Skin epidermis (tissue), 12 donors: ENCODE data around the gene NLGN4X.

Source experiments
- H3K27ac ChIP-seq, 21 experiments: fragments of 200-600 bp; sonication (generic) in 11 of 21; one replicate each; pipeline ENCODE4 v1.5.0; 2020; ENCODE audit warnings: mild to moderate bottlenecking in 3 of 21, inconsistent platforms in 2 of 21, moderate library complexity in 2 of 21
- H3K4me3 ChIP-seq, 7 experiments: fragments of 200-600 bp; sonication (generic) in 2 of 7; one replicate each; pipeline ENCODE4 v1.5.0; 2020; ENCODE audit warnings: inconsistent platforms in 2 of 7, mild to moderate bottlenecking in 2 of 7, moderate library complexity in 1 of 7

The NLGN4X gene

DNA sequence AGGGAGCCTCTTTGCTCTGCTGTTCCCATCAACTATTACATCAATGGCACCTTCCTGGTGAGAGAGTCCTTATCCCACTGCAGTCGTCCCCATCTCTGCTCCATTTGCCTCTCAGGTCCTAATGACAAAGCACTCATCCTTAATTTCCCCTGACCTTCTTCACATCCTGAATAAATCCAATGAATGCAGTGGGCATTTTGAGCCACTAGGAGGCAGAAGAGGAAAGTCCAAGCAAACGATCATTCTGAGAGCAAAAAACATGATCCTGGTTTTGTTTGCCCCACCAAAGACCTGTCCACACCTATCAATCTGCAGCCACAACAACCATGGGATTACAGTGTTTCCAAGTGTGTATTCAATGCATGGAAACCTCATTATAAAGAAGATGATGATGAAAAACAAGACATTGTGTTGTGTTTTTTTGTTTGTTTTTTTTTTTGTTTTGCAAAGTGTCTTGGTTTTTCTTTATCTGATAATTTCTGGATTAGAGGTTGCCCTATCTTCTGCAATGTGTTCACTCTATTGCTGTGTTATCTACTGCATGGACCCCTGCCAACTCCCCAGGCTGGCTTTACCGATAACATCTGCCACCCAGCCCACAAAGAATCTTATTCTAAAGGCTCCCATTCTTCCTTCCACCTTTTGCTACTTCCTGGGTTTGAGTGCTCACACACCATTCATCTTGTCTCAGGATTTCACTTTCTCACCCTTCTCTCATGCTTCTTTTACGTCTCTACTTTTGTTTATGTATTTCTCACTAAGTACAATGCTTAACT lies 207.2 kb downstream of the NLGN4X start:
- Histone ChIP-seq H3K4me3 (no peak overlapping the region), H3K27ac (no peak overlapping the region)

DNA sequence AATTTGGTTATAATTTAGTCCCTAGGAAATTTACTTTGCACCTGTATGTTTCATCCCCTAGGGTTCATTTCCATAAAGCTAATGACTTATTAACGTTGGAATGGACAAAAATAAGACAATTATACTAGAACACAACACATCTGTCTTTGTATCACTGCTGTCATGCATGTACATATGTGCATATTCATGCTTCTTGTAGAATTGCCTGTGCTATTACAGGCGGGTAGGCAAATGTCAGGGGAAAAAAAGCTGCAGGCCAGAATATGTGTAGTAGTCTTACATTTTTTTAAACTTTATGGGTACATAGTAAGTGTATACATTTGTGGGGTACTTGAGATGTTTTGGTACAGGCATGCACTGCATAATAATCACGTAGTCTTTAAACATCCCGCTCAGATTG lies 209.6 kb downstream of the NLGN4X start:
- H3K4me3 ChIP-seq, result no peak overlapping the region

DNA sequence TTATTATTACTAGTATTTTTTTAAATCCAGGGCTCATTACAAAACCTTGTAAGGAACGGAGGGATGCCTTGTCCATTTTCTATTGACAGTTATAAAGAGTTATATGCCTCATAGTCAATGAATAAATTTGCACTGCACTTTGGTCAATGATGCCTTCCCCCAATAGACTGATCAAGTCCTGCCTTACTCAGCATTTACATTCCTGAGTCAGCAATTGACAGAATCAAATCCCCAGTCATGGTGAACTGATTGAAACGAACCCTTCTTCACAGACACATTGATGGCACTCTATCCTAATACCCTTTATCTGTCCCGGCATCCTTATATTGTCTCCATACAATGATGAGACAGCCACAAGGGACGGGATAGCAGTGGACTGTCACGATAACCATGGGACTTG lies 213.2 kb downstream of the NLGN4X start:
- Histone ChIP-seq H3K4me3 (no peak overlapping the region), H3K27ac (no peak overlapping the region)

More for the DNA sequence above, 209.6 kb downstream of the NLGN4X start:
- H3K27ac ChIP-seq, result no peak overlapping the region

DNA sequence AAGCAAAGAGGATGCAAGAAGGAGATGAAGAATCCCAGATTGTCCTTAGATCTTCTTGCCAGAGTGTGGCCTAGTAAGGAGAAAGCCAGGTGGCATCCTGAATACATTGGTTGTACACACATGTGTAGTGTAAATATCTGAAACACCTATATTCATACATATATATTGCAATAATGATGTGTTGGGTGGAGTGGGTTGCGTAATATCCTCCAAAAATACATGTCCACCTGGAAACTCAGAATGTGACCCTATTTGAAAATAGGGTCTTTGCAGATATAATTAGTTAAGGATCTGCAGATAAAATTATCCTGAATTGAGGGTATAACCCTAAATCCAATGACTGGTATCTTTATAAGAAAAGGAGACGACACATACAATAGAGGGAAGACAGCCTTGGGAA lies 216.3 kb downstream of the NLGN4X start:
- no peak overlapping the region for H3K4me3 ChIP-seq
- no peak overlapping the region for H3K27ac ChIP-seq

DNA sequence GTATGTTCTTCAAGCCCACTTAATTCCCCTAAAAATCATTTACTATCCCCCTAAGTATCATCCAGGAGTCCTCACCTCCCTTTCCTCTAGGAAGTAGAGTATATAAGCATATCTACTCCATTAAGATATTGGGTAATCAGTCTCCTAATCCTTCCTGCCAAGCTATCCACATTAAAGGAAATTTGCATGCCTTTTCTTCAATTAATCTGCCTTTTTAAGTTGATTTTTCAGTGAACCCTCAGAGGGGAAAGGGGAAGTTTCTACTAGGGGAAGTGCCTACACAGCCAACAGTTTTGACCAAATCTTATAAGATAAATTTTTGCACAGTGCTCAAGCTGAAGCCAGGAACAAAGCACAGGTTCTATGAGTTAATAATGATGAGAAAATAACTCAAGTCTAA lies 222.8 kb downstream of the NLGN4X start:
- H3K4me3 ChIP-seq, result no peak overlapping the region
- H3K27ac ChIP-seq, result no peak overlapping the region

DNA sequence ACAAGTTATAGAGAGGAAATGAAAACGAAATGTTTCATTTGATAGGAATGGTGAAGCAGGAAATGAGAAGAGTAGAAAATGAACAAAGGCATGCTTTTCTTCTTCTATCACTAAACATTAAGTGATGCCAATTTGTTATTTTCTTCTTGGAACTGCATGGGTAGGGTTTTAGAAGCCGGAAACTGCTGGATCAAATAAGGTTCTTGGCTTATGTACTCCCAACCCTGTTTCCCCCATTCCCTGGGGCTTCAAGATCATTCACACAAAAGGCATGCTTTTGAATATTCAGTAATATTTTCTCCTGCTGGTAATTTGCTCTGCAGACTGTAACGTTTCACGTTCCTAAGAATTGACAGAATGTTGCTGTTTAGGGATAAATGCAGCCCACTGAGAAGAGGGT lies 224.1 kb downstream of the NLGN4X start:
- no peak overlapping the region for H3K27ac ChIP-seq
- no peak overlapping the region for H3K4me3 ChIP-seq

DNA sequence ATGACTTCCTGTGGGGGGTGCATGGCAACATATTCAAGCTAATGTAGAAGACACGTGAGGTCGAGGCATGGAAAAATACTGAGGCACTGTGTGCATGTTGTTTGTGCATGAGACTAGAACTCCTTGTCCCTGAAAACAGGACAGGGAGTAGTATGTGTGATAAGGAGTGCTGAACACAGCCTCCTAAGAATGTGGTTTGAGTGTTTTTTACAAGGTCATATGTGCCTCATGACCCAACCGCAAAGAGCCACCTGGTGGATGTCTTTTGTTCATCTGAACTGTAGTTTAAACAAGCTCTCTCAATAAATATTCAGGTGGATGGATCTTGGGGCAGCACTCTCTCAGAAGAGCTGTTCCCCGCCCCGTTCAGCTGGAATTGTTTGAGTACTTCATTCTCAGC lies 226.6 kb downstream of the NLGN4X start:
- Histone ChIP-seq H3K27ac (no peak overlapping the region), H3K4me3 (no peak overlapping the region)

DNA sequence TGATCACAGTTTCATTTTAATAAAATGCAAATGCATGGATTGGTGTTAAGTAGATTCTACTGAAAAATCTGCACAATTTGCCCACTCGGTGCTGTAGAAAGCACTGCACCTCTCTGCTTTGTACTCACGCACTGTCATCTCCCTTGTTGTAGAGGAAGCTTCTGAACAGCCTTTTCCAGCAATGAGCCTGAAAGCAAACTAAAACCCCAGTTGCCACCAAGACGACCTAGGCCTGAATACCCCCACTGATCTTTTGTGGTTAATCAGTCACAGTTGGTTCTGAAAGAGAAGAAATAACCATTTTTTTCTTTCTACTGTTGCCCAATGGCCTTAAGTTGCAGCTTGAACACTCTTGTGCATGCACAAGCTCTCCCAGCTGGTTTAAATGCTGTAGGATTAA lies 229.8 kb downstream of the NLGN4X start:
- H3K27ac ChIP-seq, result no peak overlapping the region
- H3K4me3 ChIP-seq, result no peak overlapping the region

DNA sequence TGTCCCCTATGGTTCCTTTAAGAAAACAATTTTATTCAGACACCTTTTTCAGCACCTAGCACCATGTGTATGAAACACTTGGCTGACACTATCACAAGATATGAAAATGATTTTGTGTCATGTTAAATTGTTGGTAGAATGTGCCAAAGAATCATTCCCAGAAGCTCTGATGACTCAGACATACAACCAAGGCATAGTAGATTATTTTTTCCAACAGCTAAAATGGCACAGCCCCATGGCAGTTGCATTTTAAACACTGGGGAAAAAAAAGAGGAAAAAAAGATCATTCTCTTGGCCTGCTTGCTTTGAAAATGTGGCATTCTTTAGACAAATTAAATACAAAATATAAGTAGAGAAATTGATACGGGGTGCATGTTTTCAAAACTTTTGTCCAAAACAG lies 230.2 kb downstream of the NLGN4X start:
- no peak overlapping the region for H3K4me3 ChIP-seq
- H3K27ac ChIP-seq, result no peak overlapping the region

DNA sequence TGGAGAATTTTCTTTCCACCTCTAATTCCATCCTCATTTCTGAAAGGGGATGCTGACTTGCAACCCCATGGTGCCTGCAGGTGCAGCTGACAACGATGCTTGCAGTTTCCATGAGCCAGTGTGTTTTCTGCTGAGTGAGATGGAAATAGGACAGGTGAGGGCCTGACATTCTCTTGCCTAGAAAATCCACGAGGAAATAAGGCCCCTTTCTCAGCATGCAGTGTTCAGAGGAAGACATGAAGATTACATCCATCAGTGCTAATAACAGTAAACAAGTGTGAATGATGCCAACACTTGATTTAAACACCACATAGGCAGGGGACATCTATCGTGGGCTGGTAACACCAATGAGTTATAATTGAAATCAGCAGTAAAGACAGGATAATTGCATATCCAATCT lies 237.3 kb downstream of the NLGN4X start:
- Histone ChIP-seq H3K27ac (no peak overlapping the region), H3K4me3 (no peak overlapping the region)

DNA sequence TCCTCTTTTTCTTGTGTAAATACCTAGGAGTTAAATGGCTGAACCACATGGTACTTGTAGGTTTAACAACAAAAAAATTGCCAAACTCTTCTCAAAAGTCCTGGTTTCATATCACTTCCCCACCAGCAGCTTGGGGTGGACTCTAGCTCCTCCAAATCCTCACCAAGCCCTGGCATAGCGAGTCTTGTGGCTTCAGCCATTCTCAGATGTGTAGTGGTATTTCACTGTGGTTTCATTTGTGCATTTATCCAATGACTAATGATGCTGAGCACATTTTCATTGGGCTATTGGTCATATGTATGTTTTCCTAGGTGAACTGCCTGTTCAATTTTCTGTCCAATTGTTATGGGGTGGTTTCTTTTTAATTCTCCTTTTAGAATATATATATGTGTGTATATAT lies 249.3 kb downstream of the NLGN4X start:
- Histone ChIP-seq H3K27ac (no peak overlapping the region), H3K4me3 (no peak overlapping the region)

DNA sequence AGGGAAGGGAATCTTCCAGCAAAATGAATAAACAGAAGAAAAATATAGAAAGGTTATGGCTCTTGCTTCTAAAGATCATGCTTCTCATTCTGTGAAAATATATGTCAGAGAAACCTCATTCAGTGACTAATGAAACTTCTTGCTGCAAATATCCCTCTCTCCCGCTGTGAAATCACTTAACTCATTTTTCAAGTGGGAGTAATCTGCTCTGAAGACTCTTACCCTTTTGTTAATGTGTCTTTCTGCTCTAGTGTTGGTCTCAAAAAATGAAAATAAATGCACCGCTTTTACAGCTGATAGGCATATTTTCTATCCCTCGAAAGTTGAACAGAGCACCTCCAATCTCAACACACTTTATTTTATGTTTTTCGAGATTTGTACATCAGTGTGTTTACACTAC lies 252.3 kb downstream of the NLGN4X start:
- Histone ChIP-seq H3K27ac (no peak overlapping the region), H3K4me3 (no peak overlapping the region)

DNA sequence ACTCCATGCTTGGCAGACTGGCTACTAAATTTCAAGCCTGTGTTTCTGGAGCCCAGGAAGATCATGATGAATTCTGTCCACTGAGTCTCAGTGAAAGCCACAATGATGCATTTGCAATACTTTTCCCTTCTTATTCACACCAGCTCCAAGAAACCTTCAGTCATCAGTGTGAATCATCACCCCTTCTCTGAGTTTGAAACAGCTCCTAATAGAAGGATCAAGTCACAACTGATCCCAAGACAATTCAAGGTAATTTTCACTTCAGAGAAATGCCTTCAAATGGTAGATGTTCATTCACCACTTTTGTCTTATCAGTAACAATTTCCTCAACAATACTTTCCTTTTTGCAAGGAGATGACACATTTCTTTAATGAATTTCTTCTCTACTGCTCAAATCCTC lies 257.4 kb downstream of the NLGN4X start:
- Histone ChIP-seq H3K4me3 (no peak overlapping the region), H3K27ac (no peak overlapping the region)

DNA sequence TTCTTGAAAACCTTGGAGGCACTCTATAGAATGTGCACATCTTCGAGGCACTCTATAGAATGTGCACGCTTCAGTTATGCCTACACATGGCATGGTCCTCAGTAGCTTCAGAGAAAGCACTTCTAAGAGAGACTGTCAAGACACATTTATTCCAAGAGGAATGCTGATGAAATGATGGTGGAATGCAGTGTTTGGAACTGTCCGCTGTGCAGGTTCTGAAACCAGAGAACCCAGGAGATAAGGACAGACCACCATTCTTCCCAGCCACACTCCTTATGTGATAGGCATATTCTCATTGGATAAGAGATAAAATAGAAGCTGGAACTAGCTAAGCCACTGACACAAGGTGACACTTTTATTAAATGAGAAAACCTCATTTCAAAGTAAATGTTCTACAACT lies 263.3 kb downstream of the NLGN4X start:
- Histone ChIP-seq H3K27ac (no peak overlapping the region), H3K4me3 (no peak overlapping the region)

DNA sequence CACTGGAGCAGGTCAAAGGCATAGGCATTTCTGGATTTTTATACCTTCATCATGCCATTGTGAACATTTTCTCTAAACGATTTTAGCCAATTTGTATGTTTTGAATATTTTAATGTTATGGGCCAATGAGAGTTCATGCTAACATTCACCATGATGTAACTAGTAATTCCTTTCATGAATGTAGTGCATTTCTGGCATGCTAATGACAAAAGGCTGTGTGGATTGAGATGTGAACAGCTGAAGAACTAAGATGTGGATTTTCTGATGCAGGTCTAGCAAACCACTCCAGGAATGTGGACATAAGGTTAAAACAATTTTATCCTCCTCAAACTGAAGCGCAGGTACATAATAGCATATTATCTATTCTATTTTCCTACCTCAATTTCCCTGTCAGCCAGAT lies 269.4 kb downstream of the NLGN4X start:
- no peak overlapping the region for H3K27ac ChIP-seq
- no peak overlapping the region for H3K4me3 ChIP-seq

DNA sequence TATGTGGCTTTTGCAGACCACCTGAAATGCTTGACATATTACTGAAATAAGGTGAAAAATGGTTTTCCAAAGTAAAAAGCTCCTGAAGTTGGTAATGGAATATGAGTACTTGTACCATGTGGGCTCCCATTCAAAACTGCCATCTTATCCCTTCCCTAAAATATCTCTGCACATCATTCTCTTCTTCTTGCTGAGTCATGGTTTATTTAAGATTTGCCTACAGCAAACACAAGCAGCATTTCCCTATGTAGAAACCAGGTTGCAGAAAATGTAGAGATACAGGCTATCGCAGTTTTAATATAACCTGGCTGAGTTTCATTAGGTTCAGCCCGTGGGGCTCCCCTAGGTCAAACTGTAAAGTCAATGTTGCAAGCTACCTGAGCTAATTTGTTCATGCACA lies 270.1 kb downstream of the NLGN4X start:
- Histone ChIP-seq H3K27ac (no peak overlapping the region), H3K4me3 (no peak overlapping the region)

DNA sequence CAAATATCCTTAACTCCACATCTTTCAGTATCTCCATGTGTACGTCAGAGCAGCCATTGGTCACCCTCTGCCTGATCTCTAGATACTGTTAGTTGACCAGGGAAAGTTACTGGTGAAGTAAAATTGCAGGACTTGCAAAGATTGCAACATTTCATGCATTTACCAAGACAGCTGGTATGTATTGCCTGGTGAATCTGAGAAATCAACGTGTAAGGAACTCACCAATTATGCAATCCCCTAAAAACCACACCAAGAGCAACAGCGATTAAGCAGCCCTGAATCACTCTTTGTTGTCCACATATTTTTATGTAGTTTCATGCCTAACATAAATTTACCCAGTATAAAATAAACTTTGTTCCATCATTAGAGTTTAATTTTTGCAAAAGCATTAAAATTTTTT lies 271.2 kb downstream of the NLGN4X start:
- Histone ChIP-seq H3K27ac (no peak overlapping the region), H3K4me3 (no peak overlapping the region)

DNA sequence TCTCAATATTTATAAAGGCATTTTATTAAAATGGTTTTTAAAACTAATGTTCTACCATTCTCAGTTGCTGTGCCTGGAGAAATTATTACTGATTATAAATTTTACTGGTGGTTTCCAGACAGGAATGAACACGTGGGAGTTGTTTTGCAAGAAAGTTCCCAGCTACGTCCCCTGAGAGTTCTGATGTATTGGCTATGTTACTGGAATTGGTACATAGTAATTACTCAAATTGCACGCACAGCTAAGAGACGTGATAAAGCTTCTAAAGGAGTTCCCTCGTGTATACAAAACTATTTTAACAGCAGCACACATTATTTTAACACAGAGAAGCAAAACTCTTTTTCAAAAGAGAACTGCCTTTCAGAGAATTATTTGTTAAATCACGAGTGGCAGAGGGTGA lies 292.2 kb downstream of the NLGN4X start:
- Histone ChIP-seq H3K27ac (no peak overlapping the region), H3K4me3 (no peak overlapping the region)

DNA sequence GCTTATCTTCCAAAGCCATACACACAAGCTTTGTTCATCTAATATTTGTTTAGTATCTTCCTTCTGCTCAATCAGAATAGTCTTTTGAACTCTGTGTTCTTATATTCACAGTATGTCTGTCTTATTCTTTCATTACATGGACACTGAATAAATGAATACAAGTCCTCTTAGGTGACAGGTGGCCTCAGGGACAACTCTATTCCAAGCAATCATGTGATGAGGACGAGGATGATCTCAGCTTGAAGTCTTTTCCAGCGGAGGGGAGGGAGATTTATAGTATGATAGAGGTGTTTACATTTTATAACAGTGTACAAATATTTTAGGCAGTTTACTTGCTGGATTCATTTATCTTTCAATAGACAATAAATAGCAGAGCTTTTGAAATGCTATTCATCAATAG lies 300.4 kb downstream of the NLGN4X start:
- H3K27ac ChIP-seq, result no peak overlapping the region
- H3K4me3 ChIP-seq, result no peak overlapping the region

DNA sequence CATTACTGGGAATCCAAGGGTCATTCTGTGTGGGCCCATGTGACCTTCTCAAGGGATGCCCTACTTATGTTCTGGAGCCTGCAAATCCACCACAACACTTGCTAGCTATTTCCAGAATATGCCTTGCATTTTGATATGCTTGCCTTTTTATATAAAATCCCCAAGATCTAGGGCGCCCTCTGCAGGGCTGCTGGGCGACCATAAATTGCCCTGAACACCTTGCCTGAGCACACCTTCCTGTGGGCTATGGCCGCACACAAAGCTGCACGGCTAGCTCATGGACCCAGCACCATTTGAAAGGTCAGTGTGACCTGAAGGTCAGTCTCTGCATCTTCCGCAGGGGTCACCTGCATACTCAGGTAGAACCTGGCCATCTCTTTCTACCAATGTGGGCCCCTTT lies 311.7 kb downstream of the NLGN4X start:
- H3K27ac ChIP-seq, result no peak overlapping the region
- no peak overlapping the region for H3K4me3 ChIP-seq

DNA sequence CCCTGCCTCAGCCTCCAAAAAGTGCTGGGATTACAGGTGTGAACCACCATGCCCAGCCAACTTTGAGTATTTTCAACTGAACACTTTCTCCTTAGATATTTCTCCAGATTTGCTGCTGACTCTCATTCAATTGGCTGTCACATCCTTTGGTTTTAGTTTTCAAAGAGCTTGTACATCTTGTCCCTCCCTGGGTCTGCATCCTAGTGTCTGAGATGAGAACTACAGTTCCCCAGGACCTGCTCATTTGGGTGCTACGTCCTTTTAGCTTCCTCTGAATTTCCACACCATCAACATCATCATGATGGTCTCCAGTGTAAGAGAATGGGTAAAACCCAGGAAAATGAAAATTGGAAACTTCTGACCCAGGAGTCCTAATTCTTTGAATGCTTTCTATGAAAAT lies 312.9 kb downstream of the NLGN4X start:
- Histone ChIP-seq H3K27ac (no peak overlapping the region), H3K4me3 (no peak overlapping the region)

DNA sequence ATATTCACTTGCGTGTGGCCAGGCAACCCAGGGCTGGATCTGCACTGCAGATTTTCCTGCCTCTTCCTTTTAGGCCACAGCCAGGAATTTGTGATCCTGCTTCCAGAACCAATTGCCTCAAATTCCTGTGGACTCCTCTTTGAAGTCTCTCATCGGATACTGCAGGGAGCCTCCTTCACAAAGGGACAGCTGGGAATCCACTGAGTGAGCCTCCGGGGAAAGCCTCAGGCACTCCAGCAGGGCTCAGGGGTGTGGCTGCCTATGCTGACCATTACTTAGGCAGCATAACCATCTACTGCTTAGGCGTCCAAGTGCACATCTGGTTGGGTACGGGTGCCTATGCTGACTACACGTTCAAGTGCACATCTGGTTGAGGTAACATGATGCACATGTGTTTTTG lies 321.5 kb downstream of the NLGN4X start:
- H3K4me3 ChIP-seq, result no peak overlapping the region
- no peak overlapping the region for H3K27ac ChIP-seq
